GM15510 (cell line): Measurements from ENCODE around the gene TMEM185B.
A peak's percentile ranks its signal among the peaks of the same experiment; 100 is the strongest.

ENCODE experiments used
- POLR2A ChIP-seq: IDR thresholded peaks from 3 replicates; pipeline ENCODE4 v1.6.1; 2011; ENCODE audit warnings: borderline replicate concordance; ENCODE audit not compliant: insufficient read length; ENCODE audit errors: extremely low read depth

TMEM185B gene

DNA sequence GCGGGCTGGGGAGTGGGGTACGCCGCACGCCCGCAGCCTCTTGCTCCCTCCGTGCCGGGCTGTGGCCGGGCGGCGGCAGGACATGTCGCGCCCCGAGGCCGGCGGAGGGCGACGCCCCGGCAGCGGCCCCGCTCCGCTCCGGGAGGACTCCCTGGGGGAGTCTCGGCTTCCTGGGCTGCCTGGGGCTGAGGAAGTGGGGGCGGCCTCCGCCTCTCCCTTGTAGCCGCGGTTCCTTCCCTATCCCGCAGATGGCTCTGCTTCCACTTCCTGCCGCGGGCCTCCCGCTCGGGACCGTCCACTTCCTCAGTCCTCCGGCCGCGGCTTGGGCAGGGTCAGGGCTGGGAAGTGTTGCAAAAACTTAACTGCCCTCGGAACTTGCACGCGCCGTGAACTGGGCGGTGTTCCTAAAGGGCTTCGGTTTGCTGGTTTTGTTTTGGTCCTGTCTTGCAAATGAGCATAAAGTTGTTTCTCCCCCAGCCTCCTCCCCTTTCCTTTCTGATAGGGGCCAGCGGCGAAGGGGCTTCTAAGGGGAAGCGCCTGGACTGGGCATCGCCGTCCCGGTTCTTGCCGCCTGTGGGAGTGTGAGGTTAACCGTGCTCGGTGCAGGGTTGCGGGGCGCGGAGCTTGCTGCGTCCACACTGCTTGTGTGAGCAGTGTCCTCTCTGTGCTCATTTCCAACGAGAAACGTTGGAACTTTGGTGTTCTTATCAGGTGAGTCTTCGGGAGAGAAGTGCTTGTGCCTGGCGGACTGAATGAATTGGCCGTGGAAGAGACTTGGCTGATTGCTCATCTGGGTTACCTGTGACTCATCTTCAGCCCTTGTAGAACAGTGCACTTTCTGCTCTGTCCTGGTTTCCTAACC, 30.1 kb upstream of the TMEM185B start:
- peak; percentile 37 for TF ChIP-seq POLR2A

GRCh38 chr2:120252225-120253020, 29.2 kb upstream of the TMEM185B start, which contains the start of gene RALB:
Gene RALB, plus strand, starts transcription at chr2:120252852. Its CDS starts 25,813 bp downstream, at chr2:120278665.
- TF ChIP-seq POLR2A: peak; percentile 58

- no peak for TF ChIP-seq POLR2A
These were observed 28.7 kb upstream of the TMEM185B start for GRCh38 chr2:120251880-120252224.

DNA sequence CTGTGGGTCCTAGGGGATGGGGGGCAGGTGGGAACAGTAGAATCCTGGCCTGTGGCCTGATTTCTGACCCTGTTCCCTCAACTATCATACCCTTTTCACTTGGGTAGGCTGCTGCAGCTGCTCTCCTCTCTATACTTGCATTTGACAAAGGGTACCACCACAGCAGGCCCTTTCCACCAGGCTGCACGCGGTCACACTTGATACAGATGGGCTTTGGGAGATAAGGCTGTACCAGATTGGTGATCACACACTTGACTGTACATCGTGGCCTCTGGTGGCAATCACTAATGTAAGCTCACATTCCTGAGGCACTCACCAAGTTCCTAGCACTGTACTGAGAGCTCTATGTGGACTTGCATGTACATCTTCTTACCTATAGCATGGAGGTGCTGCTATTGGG, 27.9 kb upstream of the TMEM185B start:
- TF ChIP-seq POLR2A: no peak

GRCh38 chr2:120250640-120251039, 27.4 kb upstream of the TMEM185B start:
- no peak for TF ChIP-seq POLR2A

DNA sequence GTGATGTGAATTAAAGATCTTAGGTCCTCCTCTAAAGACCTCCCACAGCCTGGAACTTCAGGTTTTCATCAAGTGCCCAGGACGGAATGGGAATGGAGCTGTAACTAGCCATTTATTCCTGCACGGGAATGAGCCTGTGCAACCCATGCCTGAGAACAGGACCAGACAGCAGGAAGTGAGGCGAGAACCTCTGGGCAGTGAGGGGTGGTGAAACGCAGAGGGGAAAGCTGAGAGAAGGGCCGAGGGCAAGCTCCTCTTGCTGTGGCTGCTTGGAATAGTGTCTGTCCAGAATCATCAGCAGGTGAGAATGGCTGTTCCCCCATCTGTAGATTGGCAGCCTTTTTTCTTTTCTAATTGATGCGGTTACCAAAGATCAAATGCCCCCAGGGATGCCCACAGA, 24.7 kb upstream of the TMEM185B start:
- no peak for TF ChIP-seq POLR2A

DNA sequence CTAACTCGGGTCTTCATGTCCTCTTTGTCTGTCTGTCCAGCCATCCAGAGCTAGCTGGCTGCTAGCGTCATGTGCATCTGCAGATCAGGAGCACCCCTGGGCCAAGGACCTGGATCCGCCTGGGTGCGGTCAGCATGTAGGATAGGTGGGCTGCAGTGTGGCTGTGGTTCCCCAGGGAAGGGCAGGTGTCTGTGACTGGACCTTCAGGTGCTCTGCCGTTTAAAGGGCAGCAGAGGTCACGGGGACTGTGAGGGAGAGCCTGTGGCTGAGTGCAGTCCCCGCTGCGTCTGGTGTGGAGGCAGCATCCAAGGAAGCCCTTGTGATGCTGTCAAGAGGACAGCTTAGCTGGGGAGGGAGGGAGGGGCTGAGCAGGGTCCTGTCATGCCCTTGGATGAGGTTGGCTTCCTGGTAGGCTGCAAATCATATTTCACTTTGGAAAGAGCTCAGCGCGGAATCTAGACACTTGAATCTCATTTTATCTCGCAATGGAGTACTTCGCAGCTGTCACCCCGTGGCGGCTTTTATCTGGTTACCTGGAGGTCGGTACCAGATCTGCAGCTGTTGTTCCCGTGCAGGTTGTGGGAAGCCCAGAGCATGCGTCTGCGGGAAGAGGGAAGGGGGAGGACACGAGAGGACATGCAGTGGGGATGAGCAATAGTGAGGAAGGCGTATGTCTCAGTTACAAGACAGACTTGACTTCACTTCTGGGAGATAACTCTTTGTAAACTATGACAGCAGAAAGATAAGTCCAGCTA, 23.5 kb upstream of the TMEM185B start:
- no peak for TF ChIP-seq POLR2A

DNA sequence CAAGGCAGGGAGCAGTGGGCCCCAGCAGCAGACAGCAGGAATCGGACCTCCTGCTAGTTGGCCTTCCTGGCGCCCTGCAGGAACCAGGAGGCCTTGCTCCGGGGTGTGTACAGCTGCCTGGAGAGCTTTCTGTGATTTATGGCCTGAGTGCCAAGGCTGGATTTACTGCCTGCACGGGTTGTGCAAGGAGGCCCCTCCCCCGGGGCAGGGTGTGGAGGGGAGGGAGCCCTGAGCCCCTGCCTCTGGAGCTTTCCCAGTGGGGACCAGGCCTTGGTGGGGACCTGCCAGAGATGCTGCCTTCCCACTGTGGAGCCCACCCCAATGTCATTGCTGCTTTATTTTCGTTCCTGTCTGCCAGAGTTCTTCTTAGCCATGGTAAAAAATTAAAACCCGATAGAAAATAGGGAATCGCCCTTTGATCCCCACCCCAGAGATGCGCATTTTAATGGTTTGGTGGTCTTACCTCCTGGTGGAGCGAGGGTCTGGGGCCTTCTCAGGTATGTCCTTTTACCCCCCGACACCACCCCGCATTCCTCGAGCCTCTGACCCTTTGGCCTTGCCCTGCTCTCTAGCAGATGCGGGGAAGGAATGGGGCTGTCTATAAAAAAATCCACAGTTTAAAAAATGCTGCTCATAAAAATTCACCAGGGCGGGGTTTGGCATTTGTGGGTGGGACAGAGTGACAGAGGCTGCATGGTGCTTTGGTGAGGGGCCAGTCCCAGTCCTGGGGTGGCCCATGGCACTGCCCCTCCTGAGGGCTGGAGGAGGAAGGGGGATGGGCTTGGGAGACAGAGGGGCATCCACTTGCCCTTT, 22.5 kb upstream of the TMEM185B start:
- no peak for TF ChIP-seq POLR2A

DNA sequence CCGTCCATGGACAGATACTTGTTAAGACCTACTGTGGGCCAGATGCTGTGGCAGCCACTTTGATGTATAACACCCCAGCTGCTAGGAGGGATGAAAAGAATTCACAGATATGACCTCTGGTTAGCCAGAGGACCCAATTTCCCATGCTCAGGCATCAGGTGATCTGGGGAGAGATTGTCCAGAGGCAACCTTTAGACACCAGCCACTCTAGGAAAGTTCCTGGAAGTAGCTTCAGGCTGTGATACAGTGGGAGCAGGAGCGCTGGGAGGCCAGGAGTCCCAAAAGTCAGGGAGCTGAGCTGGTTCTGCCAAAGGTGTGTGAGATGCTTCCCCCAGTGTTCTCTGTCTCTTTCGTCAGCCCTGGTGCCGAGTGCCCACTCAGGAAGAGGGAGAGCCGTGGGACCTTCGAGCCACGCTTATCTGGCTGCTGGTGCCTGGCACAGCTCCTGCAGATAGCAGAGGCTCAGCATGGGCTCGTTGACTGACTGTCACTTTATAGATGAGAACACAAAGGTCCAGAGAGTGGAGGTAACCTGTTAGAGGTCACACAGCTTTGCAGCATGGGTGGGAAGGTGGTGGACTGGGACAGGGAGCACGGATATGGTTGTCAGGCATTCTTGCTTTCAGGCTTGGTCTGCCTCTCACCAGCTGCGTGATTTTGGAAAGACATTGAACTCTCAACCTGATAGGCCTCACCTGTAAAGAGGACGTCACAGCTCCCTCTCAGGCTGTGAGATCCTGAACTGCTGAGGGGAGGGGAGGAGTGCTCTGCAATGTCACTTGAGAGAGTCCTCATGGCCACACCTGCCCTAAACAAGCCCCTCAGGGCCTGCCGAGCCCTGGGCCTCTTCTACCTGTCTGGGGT, 21.7 kb upstream of the TMEM185B start:
- TF ChIP-seq POLR2A: no peak

DNA sequence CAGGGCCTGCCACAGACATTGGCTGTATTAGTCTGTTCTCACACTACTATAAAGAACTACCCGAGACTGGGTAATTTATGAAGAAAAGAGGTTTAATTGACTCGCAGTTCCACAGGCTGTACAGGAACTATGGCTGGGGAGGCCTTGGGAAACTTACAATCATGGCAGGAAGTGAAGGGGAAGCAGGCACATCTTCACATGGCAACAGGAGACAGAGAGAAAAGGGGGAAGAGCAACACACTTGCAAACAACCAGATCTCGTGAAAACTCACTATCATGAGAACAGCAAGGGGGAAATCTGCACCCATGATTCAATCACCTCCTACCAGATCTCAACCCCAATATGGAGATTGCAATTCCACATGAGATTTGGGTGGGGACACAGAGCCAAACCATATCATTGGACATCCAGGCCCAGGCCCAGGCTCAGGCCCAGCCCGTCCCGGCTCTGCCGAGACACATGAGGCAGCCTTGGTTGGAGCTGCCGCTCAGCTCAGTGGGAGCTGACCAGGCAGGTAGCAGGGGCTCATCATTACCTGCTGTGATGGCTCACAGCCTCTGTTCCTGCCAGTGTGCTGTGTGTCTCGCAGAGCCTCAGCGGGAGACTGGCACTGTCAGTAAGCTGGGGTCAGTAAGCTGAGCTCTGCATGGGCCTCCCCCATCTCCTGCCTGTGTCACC, 20.8 kb upstream of the TMEM185B start:
- no peak for TF ChIP-seq POLR2A

DNA sequence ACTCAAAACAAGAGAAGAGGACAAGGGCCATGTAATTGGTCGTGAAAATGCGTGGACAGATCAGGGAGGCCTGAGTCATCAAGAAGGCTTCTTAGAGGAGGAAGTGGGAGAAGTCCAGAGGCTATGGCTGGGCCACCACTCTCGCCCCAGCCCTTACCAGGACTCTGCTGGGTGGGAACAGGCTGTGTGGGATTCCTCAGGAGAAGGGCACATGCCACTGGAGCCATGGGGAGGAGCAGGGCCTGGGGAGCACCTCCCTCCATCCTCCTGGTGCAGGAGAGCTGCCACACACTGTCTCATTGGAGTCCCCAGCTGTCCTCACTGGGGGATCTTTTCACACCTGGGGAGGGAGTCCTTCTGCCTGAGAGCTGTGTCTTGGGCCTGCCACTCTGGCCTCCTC, 20.0 kb upstream of the TMEM185B start:
- no peak for TF ChIP-seq POLR2A

GRCh38 chr2:120241684-120242083, 18.5 kb upstream of the TMEM185B start:
- no peak for TF ChIP-seq POLR2A
